Activated CD4-positive, CD25-positive, alpha-beta regulatory T cell treated with anti-CD3 and anti-CD28 coated beads, Interleukin-2, amount 50 U/mL, for 72 hours (primary cell): ENCODE results near the gene COL9A3.

Source experiments
- DNase-seq: peaks from one replicate; pipeline ENCODE4 v3.0.0; 2021

The COL9A3 gene

GRCh38 chr20:62813588-62813987 lies 3.3 kb upstream of the COL9A3 start:
- DNase-seq: no peak

GRCh38 chr20:62814060-62814708 lies 2.7 kb upstream of the COL9A3 start:
- no peak for DNase-seq

- DNase-seq: no peak
These were observed 2.2 kb upstream of the COL9A3 start for GRCh38 chr20:62814709-62815065.

GRCh38 chr20:62815066-62815991 lies 1.5 kb upstream of the COL9A3 start:
- DNase-seq: no peak

- DNase-seq: no peak
These were observed 593 bp upstream of the COL9A3 start for GRCh38 chr20:62816031-62816883.

GRCh38 chr20:62817975-62818591 lies 1.2 kb downstream of the COL9A3 start:
- no peak for DNase-seq

- DNase-seq: no peak
These were observed 2.0 kb downstream of the COL9A3 start for GRCh38 chr20:62818592-62819493.

GRCh38 chr20:62819494-62820174 lies 2.8 kb downstream of the COL9A3 start:
- no peak for DNase-seq

- DNase-seq: no peak
These were observed 3.5 kb downstream of the COL9A3 start for GRCh38 chr20:62820208-62820961.

- DNase-seq: no peak
These were observed 4.3 kb downstream of the COL9A3 start for GRCh38 chr20:62820962-62821725.

- DNase-seq: no peak
These were observed 4.9 kb downstream of the COL9A3 start for GRCh38 chr20:62821726-62822210.

GRCh38 chr20:62822239-62822787 lies 5.5 kb downstream of the COL9A3 start:
- no peak for DNase-seq

GRCh38 chr20:62822788-62823651 lies 6.2 kb downstream of the COL9A3 start:
- no peak for DNase-seq

- DNase-seq: no peak
These were observed 7.0 kb downstream of the COL9A3 start for GRCh38 chr20:62823688-62824475.

GRCh38 chr20:62824476-62825332 lies 7.9 kb downstream of the COL9A3 start:
- no peak for DNase-seq

- DNase-seq: no peak
These were observed 8.6 kb downstream of the COL9A3 start for GRCh38 chr20:62825333-62825985.
